K562 (cell line): Measurements from ENCODE around the gene PPP1R12C. TPM values are rescaled to one million over a fixed set of nuclear protein-coding genes. Genes with fewer than 3 reads are reported as not detected.

Source experiments
- CREB3 ChIP-seq: fragments of 450-650 bp; conservative IDR thresholded peaks from 2 replicates; pipeline ENCODE4 v1.6.1; 2016; ENCODE audit warnings: missing genetic modification characterization, low read depth, mild to moderate bottlenecking, missing compliant biosample characterization, moderate library complexity
- EHMT2 ChIP-seq: fragments of 450-650 bp; IDR thresholded peaks from 2 replicates; pipeline ENCODE4 v1.6.1; 2018; ENCODE audit warnings: antibody characterized with exemption
- HDAC1 ChIP-seq, 2 experiments: fragments of 450-650 bp; IDR thresholded peaks; 2 replicates each; pipeline ENCODE4 v1.6.1; 2016 to 2017; ENCODE audit warnings: inconsistent platforms in 1 of 2, mild to moderate bottlenecking in 1 of 2, moderate library complexity in 1 of 2
- KDM1A ChIP-seq, 2 experiments: fragments of 450-650 bp; IDR thresholded peaks; 2 replicates each; pipeline ENCODE4 v1.6.1; 2016; ENCODE audit warnings: mild to moderate bottlenecking in 2 of 2
- MNT ChIP-seq, 2 experiments: fragments of 450-650 bp; conservative IDR thresholded peaks; 2 replicates each; pipeline ENCODE4 v1.6.1; 2017; ENCODE audit warnings: mild to moderate bottlenecking in 2 of 2, moderate library complexity in 2 of 2
- REST ChIP-seq, 2 experiments: fragments of 450-650 bp; formaldehyde crosslinking in 1 of 2; IDR thresholded peaks; 2 replicates each; pipeline versions ENCODE4 v1.4.0 to v1.6.1; 2014 to 2020; ENCODE audit warnings: mild to moderate bottlenecking in 2 of 2, borderline replicate concordance in 1 of 2, low read depth in 1 of 2
- SIN3A ChIP-seq, 2 experiments: fragments of 150-350 bp in 1 of 2; IDR thresholded peaks; 2 replicates each; pipeline ENCODE4 v1.6.1; 2011 to 2016; ENCODE audit warnings: borderline replicate concordance in 2 of 2, low read depth in 2 of 2, low read length in 2 of 2, mild to moderate bottlenecking in 2 of 2, moderate library complexity in 2 of 2; ENCODE audit not compliant: control insufficient read depth in 1 of 2
- ZEB2 ChIP-seq: fragments of 450-650 bp; IDR thresholded peaks from 2 replicates; pipeline ENCODE4 v1.6.1; 2016
- polyA plus RNA-seq, 8 experiments: library from polyadenylated mRNA; depleted of rRNA in 4 of 8; stranded (reverse) in 5 of 8; unstranded in 3 of 8; fragments of >200 nt; fragmentation: Nextera tagmentation in 2 of 8; fragmentation: Illumina TruSeq in 1 of 8; extraction: Ambion mirVana in 2 of 8; extraction: Trizol in 1 of 8; gene quantifications; 2 replicates each; pipeline versions ENCODE4 v1.2.1 to v1.2.3, GENCODE V29; 2011 to 2014; ENCODE audit warnings: inconsistent platforms in 1 of 8, missing spikeins in 1 of 8
- total RNA-seq, 7 experiments: library from RNA; depleted of rRNA in 6 of 7; stranded (reverse); fragments of >200 nt in 6 of 7; fragmentation: Illumina TruSeq in 2 of 7; extraction: Trizol in 2 of 7; gene quantifications; 2 replicates each; pipeline versions ENCODE4 v1.2.1 to v1.2.3, GENCODE V29; 2011 to 2021; ENCODE audit warnings: low replicate concordance in 1 of 7

The PPP1R12C gene
- total and polyA plus RNA-seq, 9 of the 15 experiments (the other 6 are each of a cell fraction or from before 2014, with no cell fraction given), result 1.8 to 136 (median 33.7) TPM

GRCh38 chr19:55066107-55066709 is 51.2 kb downstream of the PPP1R12C start (continued):
- TF ChIP-seq REST (IDR thresholded peaks at IDR 0.05; ENCODE audit: borderline replicate concordance) (peak; percentile 97), REST (CRISPR knock-in tag; IDR thresholded peaks at IDR 0.05; ENCODE audit: low read depth) (peak; percentile 81), MNT (conservative IDR thresholded peaks at IDR 0.05) (0 out of 4 replicates have a peak, but pooled peaks of 1 of the 2 experiments have one; percentile 19), SIN3A (IDR thresholded peaks at IDR 0.05; ENCODE audit: borderline replicate concordance in 2 of 2, control insufficient read depth in 1 of 2, low read depth in 2 of 2, low read length in 2 of 2) (peak in 1 of 2 experiments; percentile 54; a peak in 1 of 4 replicates), EHMT2 (peak; percentile 95), CREB3 (tag) (no peak), KDM1A (IDR thresholded peaks at IDR 0.05) (peak; percentile 77 to 79), ZEB2 (peak; percentile 81; the same call in 1 of the 2 replicates), HDAC1 (IDR thresholded peaks at IDR 0.05) (peak in 1 of 2 experiments; percentile 55; a peak in 1 of 4 replicates)
- TF ChIP-seq, all 486 proteins: peak for 16
